OCI-LY1 (cell line): Measurements from ENCODE around the gene KIAA1755.

Experiments
- H2AFZ ChIP-seq: fragments of 200-600 bp; sonication (generic), shearing (Covaris generic); 2 replicates; pipeline ENCODE4 v1.6.0; 2014; ENCODE audit warnings: antibody characterized with exemption, mild to moderate bottlenecking, low read length
- H3F3A ChIP-seq: fragments of 200-600 bp; sonication (generic), shearing (Covaris generic); 2 replicates; pipeline ENCODE4 v1.6.0; 2014; ENCODE audit warnings: mild to moderate bottlenecking, antibody characterized with exemption, low read length, moderate library complexity; ENCODE audit not compliant: insufficient read depth
- H3K27ac ChIP-seq: fragments of 200-600 bp; sonication (generic); 2 replicates; pipeline ENCODE4 v1.5.1; 2014; ENCODE audit warnings: low read length, mixed run types, mild to moderate bottlenecking, low read depth; ENCODE audit not compliant: poor library complexity, severe bottlenecking
- H3K27me3 ChIP-seq: fragments of 200-600 bp; sonication (generic); 2 replicates; pipeline ENCODE4 v1.6.0; 2014; ENCODE audit warnings: antibody characterized with exemption, mild to moderate bottlenecking, low read length, moderate library complexity; ENCODE audit not compliant: insufficient read depth
- H3K36me3 ChIP-seq: fragments of 200-600 bp; sonication (generic); 2 replicates; pipeline ENCODE4 v1.6.1; 2014; ENCODE audit warnings: mild to moderate bottlenecking, antibody characterized with exemption, low read length, moderate library complexity, mixed read lengths; ENCODE audit not compliant: insufficient read depth
- H3K4me1 ChIP-seq: fragments of 200-600 bp; sonication (generic); 2 replicates; pipeline ENCODE4 v1.5.1; 2014; ENCODE audit warnings: mild to moderate bottlenecking, low read length, moderate library complexity; ENCODE audit not compliant: insufficient read depth, severe bottlenecking
- H3K4me2 ChIP-seq: fragments of 200-600 bp; sonication (generic), shearing (Covaris generic); 2 replicates; pipeline ENCODE4 v1.6.1; 2014; ENCODE audit warnings: low read length
- H3K4me3 ChIP-seq: fragments of 200-600 bp; sonication (generic); 2 replicates; pipeline ENCODE4 v1.5.1; 2014; ENCODE audit warnings: low read length, low read depth, mild to moderate bottlenecking, mixed read lengths; ENCODE audit not compliant: poor library complexity, severe bottlenecking
- H3K79me2 ChIP-seq: fragments of 200-600 bp; shearing (Covaris generic); 2 replicates; pipeline ENCODE4 v1.6.1; 2016; ENCODE audit warnings: mixed run types, low read length, mixed read lengths; ENCODE audit not compliant: insufficient read depth
- H3K9ac ChIP-seq: fragments of 200-600 bp; sonication (generic), shearing (Covaris generic); 2 replicates; pipeline ENCODE4 v1.6.1; 2014; ENCODE audit warnings: mild to moderate bottlenecking, low read length, mixed read lengths
- H3K9me2 ChIP-seq: fragments of 200-600 bp; sonication (generic), shearing (Covaris generic); 2 replicates; pipeline ENCODE4 v1.6.1; 2014; ENCODE audit warnings: low read depth, mild to moderate bottlenecking, low read length, mixed read lengths
- H3K9me3 ChIP-seq: fragments of 200-600 bp; shearing (Covaris generic); 2 replicates; pipeline ENCODE4 v1.6.1; 2014; ENCODE audit warnings: low read length, mixed read lengths
- H4K20me1 ChIP-seq: fragments of 200-600 bp; sonication (generic), shearing (Covaris generic); 2 replicates; pipeline ENCODE4 v1.6.0; 2016; ENCODE audit warnings: mild to moderate bottlenecking, low read length; ENCODE audit not compliant: insufficient read depth
- EZH2 ChIP-seq: fragments of 200-600 bp; sonication (generic), shearing (Covaris generic); IDR thresholded peaks from 2 replicates; pipeline ENCODE4 v1.8.0; 2017; ENCODE audit warnings: borderline replicate concordance, mixed run types, mild to moderate bottlenecking, antibody characterized with exemption, low read length, moderate library complexity, mixed read lengths
- TF ChIP-seq, protein P1 (sequence below): fragments of 200-600 bp; sonication (generic), shearing (Covaris generic); IDR thresholded peaks from 2 replicates; pipeline ENCODE4 v1.5.1; 2017; ENCODE audit warnings: mild to moderate bottlenecking, antibody characterized with exemption, low read length, moderate library complexity, mixed read lengths

Gene KIAA1755

GRCh38 chr20:38228436-38228835 lies 32.1 kb downstream of the KIAA1755 start:
- no peak overlapping the region for H3K4me3 ChIP-seq
- H3K4me2 ChIP-seq = no peak overlapping the region
- H3F3A ChIP-seq = no peaks in the 10 kb centered on the region
- H3K36me3 ChIP-seq = no peaks in the 10 kb centered on the region
- no peak overlapping the region for H3K27ac ChIP-seq
- H3K9me3 ChIP-seq = no peaks in the 10 kb centered on the region
- H3K4me1 ChIP-seq = no peaks in the 10 kb centered on the region
- H3K9me2 ChIP-seq = no peaks in the 10 kb centered on the region
- H4K20me1 ChIP-seq = no peaks in the 10 kb centered on the region
- H3K9ac ChIP-seq = no peak overlapping the region
- H3K79me2 ChIP-seq = no peaks in the 10 kb centered on the region
- H2AFZ ChIP-seq = no peak overlapping the region
- no peaks in the 10 kb centered on the region for H3K27me3 ChIP-seq
- TF ChIP-seq, protein P1, sequence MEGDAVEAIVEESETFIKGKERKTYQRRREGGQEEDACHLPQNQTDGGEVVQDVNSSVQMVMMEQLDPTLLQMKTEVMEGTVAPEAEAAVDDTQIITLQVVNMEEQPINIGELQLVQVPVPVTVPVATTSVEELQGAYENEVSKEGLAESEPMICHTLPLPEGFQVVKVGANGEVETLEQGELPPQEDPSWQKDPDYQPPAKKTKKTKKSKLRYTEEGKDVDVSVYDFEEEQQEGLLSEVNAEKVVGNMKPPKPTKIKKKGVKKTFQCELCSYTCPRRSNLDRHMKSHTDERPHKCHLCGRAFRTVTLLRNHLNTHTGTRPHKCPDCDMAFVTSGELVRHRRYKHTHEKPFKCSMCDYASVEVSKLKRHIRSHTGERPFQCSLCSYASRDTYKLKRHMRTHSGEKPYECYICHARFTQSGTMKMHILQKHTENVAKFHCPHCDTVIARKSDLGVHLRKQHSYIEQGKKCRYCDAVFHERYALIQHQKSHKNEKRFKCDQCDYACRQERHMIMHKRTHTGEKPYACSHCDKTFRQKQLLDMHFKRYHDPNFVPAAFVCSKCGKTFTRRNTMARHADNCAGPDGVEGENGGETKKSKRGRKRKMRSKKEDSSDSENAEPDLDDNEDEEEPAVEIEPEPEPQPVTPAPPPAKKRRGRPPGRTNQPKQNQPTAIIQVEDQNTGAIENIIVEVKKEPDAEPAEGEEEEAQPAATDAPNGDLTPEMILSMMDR = no peak
- no peak for TF ChIP-seq EZH2

DNA sequence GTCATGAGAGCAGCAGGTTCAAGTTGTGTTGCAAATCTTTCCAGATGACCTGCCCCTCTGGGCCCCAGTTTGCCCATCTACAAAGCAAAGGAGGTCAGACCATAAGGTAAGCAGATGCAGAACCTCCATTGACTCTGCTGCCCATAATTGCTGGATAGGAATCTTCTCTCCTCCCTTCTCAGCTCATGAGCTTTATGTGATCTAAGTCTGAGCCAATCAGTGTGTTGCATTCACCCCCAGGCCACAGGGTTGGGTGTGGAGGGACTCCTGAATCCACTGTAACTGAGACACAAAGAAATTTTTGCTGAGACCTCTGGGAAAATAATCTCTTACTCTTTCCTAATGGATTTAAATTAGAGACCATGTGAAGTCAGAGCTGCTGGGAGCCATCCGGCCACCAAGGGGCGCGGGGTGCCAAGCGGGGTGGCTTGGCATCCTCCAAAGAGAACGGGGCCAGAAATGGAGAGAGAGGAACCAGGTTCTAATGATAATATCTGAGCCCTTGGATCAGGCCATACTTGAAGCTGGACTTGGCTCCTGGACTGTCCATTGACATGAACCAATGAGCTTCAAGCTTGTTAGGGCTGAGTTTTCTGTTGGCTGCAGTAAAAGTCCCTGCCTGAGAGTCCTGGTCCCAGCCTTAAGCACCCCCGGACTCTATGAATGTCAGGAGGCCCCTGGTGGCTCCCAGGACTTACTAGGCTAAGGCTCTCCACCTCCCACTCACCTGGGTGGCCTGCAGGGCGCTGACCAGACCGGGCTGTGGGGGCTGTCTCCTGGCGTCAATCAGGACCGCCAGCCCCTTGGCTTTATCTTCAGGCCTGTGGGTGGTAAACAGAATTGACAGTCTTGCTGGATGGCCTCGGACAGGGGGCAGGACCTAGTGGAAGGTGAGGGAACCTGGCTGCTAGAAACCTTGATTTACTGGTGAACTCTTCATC lies 32.8 kb downstream of the KIAA1755 start:
- Histone ChIP-seq H3K27ac (no peak overlapping the region), H2AFZ (no peak overlapping the region), H3K4me3 (no peak overlapping the region), H4K20me1 (no peaks in the 10 kb centered on the region), H3K79me2 (no peaks in the 10 kb centered on the region), H3K9me2 (no peaks in the 10 kb centered on the region), H3K36me3 (no peaks in the 10 kb centered on the region), H3K4me1 (no peaks in the 10 kb centered on the region), H3K27me3 (no peaks in the 10 kb centered on the region), H3K4me2 (no peak overlapping the region), H3F3A (no peaks in the 10 kb centered on the region), H3K9me3 (no peaks in the 10 kb centered on the region), H3K9ac (no peak overlapping the region)
- TF ChIP-seq, protein P1 = no peak

DNA sequence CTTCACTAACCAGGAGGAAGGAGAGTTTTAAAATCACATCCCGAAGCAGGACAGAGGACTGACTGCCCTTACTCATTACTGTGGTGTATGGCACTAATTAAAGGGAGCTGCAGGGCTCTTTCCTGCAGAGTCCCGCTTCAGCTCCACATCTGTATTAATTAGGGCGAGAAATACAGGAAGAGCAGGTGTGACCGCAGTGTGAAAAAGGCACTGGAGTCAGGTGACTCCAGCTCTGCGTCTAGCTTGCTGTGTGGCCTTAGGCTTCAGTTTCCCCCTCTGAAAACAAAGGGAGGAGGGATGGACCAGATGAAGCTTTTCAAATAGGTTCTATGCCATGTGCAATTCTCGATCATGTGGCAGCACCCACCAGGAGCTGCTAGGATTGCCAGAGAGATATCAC lies 34.0 kb downstream of the KIAA1755 start:
- H4K20me1 ChIP-seq = no peaks in the 10 kb centered on the region
- no peaks in the 10 kb centered on the region for H3K9me3 ChIP-seq
- no peaks in the 10 kb centered on the region for H3K9me2 ChIP-seq
- H3K27ac ChIP-seq = no peak overlapping the region
- H2AFZ ChIP-seq = no peak overlapping the region
- no peaks in the 10 kb centered on the region for H3K4me1 ChIP-seq
- no peaks in the 10 kb centered on the region for H3K27me3 ChIP-seq
- TF ChIP-seq EZH2 = no peak
- TF ChIP-seq, protein P1 = no peak
- no peaks in the 10 kb centered on the region for H3K36me3 ChIP-seq
- no peak overlapping the region for H3K4me2 ChIP-seq
- H3K9ac ChIP-seq = no peak overlapping the region
- H3K4me3 ChIP-seq = no peak overlapping the region
- no peaks in the 10 kb centered on the region for H3F3A ChIP-seq
- no peaks in the 10 kb centered on the region for H3K79me2 ChIP-seq
